Endothelial cell of umbilical vein (primary cell): Measurements from ENCODE around the gene SAMD4A. TPM values are rescaled to one million over a fixed set of nuclear protein-coding genes. Genes with fewer than 3 reads are reported as not detected.

Experiments
- BruUV-seq: library from RNA; stranded (reverse); fragments of 400-500 nt; replicated peaks from 2 replicates; lab custom pipeline; 2021; lab: Mats Ljungman, UMichigan
- CTCF ChIA-PET: fragments of 300-600, 350-600 bp; sonication (Branson Sonifier 250); formaldehyde crosslinking; loops from one replicate; lab custom pipeline; 2021; ENCODE audit warnings: antibody characterized with exemption, inconsistent platforms; lab: Charles Lee
- POLR2A ChIA-PET: fragments of 300-600, 350-600 bp; sonication (Branson Sonifier 250); formaldehyde crosslinking; loops from one replicate; lab custom pipeline; 2021; ENCODE audit warnings: antibody characterized with exemption, inconsistent platforms; lab: Charles Lee
- DNase-seq: peaks from one replicate; pipeline ENCODE4 v3.0.0-alpha.2; 2011; ENCODE audit warnings: low read depth, low spot score
- FAIRE-seq: peaks from 2 replicates; lab custom pipeline; 2011; peaks lifted over from hg19 to GRCh38; lab: Jason Lieb, UNC
- H2AFZ ChIP-seq: 2 replicates; pipeline ENCODE4 v1.6.0; 2012; ENCODE audit warnings: low read depth, low read length, control low read depth, inconsistent platforms
- H3K27ac ChIP-seq: 2 replicates; pipeline ENCODE4 v1.5.1; 2011; ENCODE audit warnings: low read depth, mild to moderate bottlenecking, control low read depth, low read length, moderate library complexity; ENCODE audit not compliant: insufficient read depth
- H3K27me3 ChIP-seq, 2 experiments: 2 replicates each; pipeline versions ENCODE4 v1.6.0 to v1.6.1; 2011; ENCODE audit warnings: low read length in 2 of 2, mixed read lengths in 1 of 2; ENCODE audit not compliant: control insufficient read depth in 2 of 2, insufficient read depth in 2 of 2
- H3K36me3 ChIP-seq, 2 experiments: 2 replicates in 1 of 2; 3 replicates in 1 of 2; pipeline ENCODE4 v1.5.1; 2011; ENCODE audit warnings: low read length in 2 of 2, mild to moderate bottlenecking in 1 of 2, moderate library complexity in 1 of 2; ENCODE audit not compliant: control insufficient read depth in 2 of 2, insufficient read depth in 2 of 2; ENCODE audit errors: extremely low read depth in 1 of 2
- H3K4me1 ChIP-seq: 3 replicates; pipeline ENCODE4 v1.5.1; 2011; ENCODE audit warnings: mild to moderate bottlenecking, low read length; ENCODE audit not compliant: control insufficient read depth, insufficient read depth; ENCODE audit errors: extremely low read depth
- H3K4me2 ChIP-seq: 2 replicates; pipeline ENCODE4 v1.6.1; 2011; ENCODE audit warnings: low read length, control low read depth, mixed read lengths; ENCODE audit not compliant: insufficient read depth
- H3K4me3 ChIP-seq, 3 experiments: fragments of 200-600 bp in 1 of 3; sonication (generic), shearing (Covaris generic) in 1 of 3; replicated peaks in 1 of 3; 2 replicates each; pipeline ENCODE4 v1.5.1; 2011 to 2016; ENCODE audit warnings: control low read depth in 3 of 3, low read length in 3 of 3, mild to moderate bottlenecking in 2 of 3, inconsistent platforms in 1 of 3, low read depth in 1 of 3, moderate library complexity in 1 of 3; ENCODE audit not compliant: insufficient read depth in 1 of 3
- H3K79me2 ChIP-seq: 2 replicates; pipeline ENCODE4 v1.6.0; 2012; ENCODE audit warnings: low read length, inconsistent platforms; ENCODE audit not compliant: control insufficient read depth, insufficient read depth
- H3K9ac ChIP-seq: replicated peaks from 2 replicates; pipeline ENCODE3; 2011; ENCODE audit warnings: low read length, control low read depth; ENCODE audit not compliant: insufficient read depth; ENCODE audit errors: extremely low read depth
- H3K9me1 ChIP-seq: replicated peaks from 3 replicates; pipeline ENCODE4 v1.6.0; 2011; ENCODE audit warnings: mild to moderate bottlenecking, low read length; ENCODE audit not compliant: control insufficient read depth, insufficient read depth; ENCODE audit errors: extremely low read depth
- H3K9me3 ChIP-seq: replicated peaks from 2 replicates; pipeline ENCODE4 v1.5.1; 2012; ENCODE audit warnings: low read length, inconsistent platforms; ENCODE audit not compliant: control insufficient read depth, insufficient read depth
- H4K20me1 ChIP-seq: replicated peaks from 2 replicates; pipeline ENCODE3; 2011; ENCODE audit warnings: mild to moderate bottlenecking, low read length; ENCODE audit not compliant: control insufficient read depth, insufficient read depth; ENCODE audit errors: extremely low read depth
- CTCF ChIP-seq, 2 donors: IDR thresholded peaks; 1 replicate in 1 of 2; 2 replicates in 1 of 2; pipeline ENCODE4 v1.5.1; 2011; ENCODE audit warnings: low read length in 2 of 2, mild to moderate bottlenecking in 2 of 2, moderate library complexity in 2 of 2, control low read depth in 1 of 2, inconsistent platforms in 1 of 2, low read depth in 1 of 2; ENCODE audit not compliant: insufficient read depth in 1 of 2; ENCODE audit errors: extremely low read depth in 1 of 2
- EZH2 ChIP-seq: IDR thresholded peaks from 2 replicates; pipeline ENCODE4 v1.6.1; 2012; ENCODE audit warnings: borderline replicate concordance, low read depth, mild to moderate bottlenecking, moderate library complexity, low read length, inconsistent platforms; ENCODE audit not compliant: severe bottlenecking
- FOS ChIP-seq: IDR thresholded peaks from 2 replicates; pipeline ENCODE4 v1.6.1; 2011; ENCODE audit warnings: mild to moderate bottlenecking, low read length, moderate library complexity, borderline replicate concordance; ENCODE audit not compliant: insufficient read depth
- GATA2 ChIP-seq: IDR thresholded peaks from 2 replicates; pipeline ENCODE4 v1.7.0; 2011; ENCODE audit warnings: low read depth, mild to moderate bottlenecking, moderate library complexity, mixed read lengths, low read length; ENCODE audit not compliant: insufficient read length, insufficient read depth
- JUN ChIP-seq: IDR thresholded peaks from 2 replicates; pipeline ENCODE4 v1.6.1; 2011; ENCODE audit warnings: borderline replicate concordance, low read depth; ENCODE audit not compliant: insufficient read length, insufficient read depth
- MAX ChIP-seq: IDR thresholded peaks from 2 replicates; pipeline ENCODE4 v1.6.1; 2011; ENCODE audit not compliant: insufficient read depth, insufficient read length
- MYC ChIP-seq: IDR thresholded peaks from one replicate; pipeline ENCODE4 v1.6.1; 2011; ENCODE audit warnings: mild to moderate bottlenecking, low read depth, low read length
- POLR2A ChIP-seq: IDR thresholded peaks from 2 replicates; pipeline ENCODE4 v1.6.1; 2012; ENCODE audit warnings: low read depth, mild to moderate bottlenecking, control low read depth, low read length
- POLR2AphosphoS5 ChIP-seq: IDR thresholded peaks from 2 replicates; pipeline ENCODE4 v1.6.1; 2012; ENCODE audit warnings: low read depth, mild to moderate bottlenecking, control low read depth, low read length, moderate library complexity; ENCODE audit not compliant: insufficient read depth
- dilution Hi-C: fragments of 300-500 bp; cut with MboI; formaldehyde crosslinking; loops from one replicate; pipeline ENCODE4 v1.15.0; 2019; ENCODE audit warnings: low sequenced_read_pairs; ENCODE audit not compliant: extremely low pct_ligation_motif_present
- intact Hi-C: fragments of 100-400 bp; cut with micrococcal nuclease; formaldehyde crosslinking; loops from one replicate; pipeline ENCODE4 v1.10.0; 2022
- polyA plus RNA-seq, 4 experiments: library from polyadenylated mRNA; depleted of rRNA in 3 of 4; stranded (reverse) in 3 of 4; unstranded in 1 of 4; fragments of >200 nt; gene quantifications; 2 replicates each; pipeline versions ENCODE4 v1.2.1 to v1.2.3, GENCODE V29; 2011 to 2012; ENCODE audit warnings: missing spikeins in 1 of 4
- total RNA-seq: library from RNA; stranded (reverse); gene quantifications from 2 replicates; pipeline ENCODE4 v1.2.3, GENCODE V29; 2021

SAMD4A gene
- total and polyA plus RNA-seq, 2 donors (not counting 3 experiments of a cell fraction or from before 2014, with no cell fraction given), result 37.7 to 95.3 TPM

DNA sequence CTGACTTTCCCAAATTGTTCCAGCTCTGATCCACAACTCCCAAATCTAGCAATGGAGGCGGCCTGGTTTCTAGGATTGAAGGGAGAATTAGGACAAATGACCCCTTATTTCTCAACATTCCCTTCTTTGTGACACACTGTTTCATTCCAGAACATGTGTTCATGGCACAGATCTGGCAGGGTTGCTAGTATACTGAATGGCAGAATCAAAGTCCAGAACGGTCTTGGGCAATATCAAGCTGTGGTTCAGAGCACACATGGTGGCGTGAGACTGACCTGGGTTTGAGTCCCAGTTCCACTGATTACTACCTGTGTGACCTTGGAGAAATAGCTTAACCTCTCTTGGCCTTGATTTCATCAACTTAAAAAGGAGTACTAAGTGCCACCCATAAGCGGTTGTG is 152.5 kb downstream of the SAMD4A start:
- intact Hi-C loops (no loop called here), dilution Hi-C loops (no loop called here)
- TF ChIP-seq POLR2A (no peak), MAX (no peak), JUN (no peak), EZH2 (no peak), FOS (no peak), POLR2AphosphoS5 (no peak), CTCF (IDR thresholded peaks at IDR 0.05; ENCODE audit: extremely low read depth in 1 of 2, insufficient read depth in 1 of 2, low read depth in 1 of 2, low read length in 2 of 2) (no peak), MYC (no peak), GATA2 (no peak)

More for the DNA sequence above, 152.5 kb downstream of the SAMD4A start:
- no peaks in the 10 kb centered on the region for H3K27me3 ChIP-seq
- no peaks in the 10 kb centered on the region for H3K9me3 ChIP-seq
- H3K4me2 ChIP-seq, result no peak overlapping the region
- no TSS peak for BruUV-seq
- H2AFZ ChIP-seq, result no peak overlapping the region
- ChIA-PET POLR2A (no interaction called here), CTCF (interaction anchor here (0.9 to 6.5 kb wide), 3 partner anchors 35 to 153 kb away, joined by 3 to 104 read pairs (median 3); partner anchors contain the start of gene SAMD4A)
- H3K27ac ChIP-seq, result no peak overlapping the region
- peaks cover 6% of the 10 kb centered on the region for H3K4me1 ChIP-seq
- H3K9me1 ChIP-seq, result no peaks in the 10 kb centered on the region
- peaks cover 3% of the 10 kb centered on the region for H4K20me1 ChIP-seq
- peaks cover 0 to 2% of the 10 kb centered on the region in 2 experiments for H3K36me3 ChIP-seq
- H3K79me2 ChIP-seq, result peaks cover 40% of the 10 kb centered on the region
- DNase-seq, result no peak
- no peak overlapping the region for H3K4me3 ChIP-seq
- H3K9ac ChIP-seq, result no peak overlapping the region
- no peak for FAIRE-seq
